Embryonic facial prominence (tissue), 1 donor: ENCODE results near the gene PPP1R14B.
A peak's percentile ranks its signal among the peaks of the same experiment; 100 is the strongest.

Experiments used
- DNase-seq: peaks from one replicate; pipeline ENCODE4 v3.0.0-alpha.2; 2016; ENCODE audit errors: extremely low spot score

The PPP1R14B gene

DNA sequence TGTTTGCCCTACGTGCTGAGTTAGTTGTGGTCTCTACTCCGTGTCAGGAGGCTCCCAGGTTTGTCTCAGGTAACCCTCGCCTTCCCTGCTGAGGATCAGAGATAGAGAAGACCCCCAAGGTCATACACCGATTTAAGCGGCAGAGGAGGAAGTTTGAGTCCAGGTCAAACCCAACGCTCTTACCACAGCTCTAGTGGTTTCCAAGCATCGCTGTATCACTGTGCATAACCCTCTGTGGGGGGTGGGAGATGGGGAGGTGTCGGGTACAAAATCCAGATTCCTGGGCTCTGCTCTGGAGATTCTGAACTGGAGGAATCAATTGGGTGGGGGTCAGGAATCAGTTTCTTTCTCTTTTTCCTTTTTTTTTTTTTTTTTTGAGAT, 15.8 kb downstream of the PPP1R14B start:
- DNase-seq: no peak

DNA sequence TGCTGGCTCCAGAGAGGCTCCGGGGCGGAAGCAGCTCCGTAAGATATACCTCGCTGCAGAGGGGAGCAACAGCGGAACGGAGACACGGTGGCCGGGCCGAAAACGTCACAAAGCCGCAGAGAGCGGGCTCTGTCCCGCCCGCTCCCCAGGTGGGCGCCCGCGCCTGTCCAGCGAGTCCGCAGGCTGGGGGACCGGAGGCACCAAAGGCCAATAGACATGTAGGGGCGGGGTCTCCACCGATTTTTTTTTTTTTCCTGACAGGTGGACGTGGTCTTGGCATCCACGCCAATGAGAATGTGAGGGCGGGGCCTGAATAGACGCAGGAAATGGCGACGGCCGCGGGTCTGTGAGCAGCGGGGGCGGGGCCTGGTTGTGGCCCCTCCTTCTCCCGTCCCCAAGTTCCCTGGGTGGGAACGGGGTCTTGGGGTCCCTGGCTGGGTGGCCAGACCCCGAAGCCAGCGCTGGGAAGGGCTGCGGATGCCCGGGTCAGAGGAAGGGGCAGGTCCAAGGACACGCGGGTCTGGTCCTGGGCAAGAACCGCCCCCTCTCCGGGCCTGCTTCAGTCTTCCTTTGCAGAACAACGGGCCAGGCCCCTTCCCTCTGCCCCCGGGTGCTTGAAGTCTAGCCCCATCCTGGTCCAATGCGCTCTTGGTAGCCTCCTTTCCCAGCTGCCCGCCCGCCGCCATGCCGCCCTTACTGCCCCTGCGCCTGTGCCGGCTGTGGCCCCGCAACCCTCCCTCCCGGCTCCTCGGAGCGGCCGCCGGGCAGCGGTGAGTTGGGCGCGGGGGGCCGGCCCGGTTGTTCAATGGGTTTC, 16.4 kb downstream of the PPP1R14B start, which contains the start of gene DNAJC4:
Gene DNAJC4, plus strand, starts transcription at position 378 of the 814 bp plus-strand sequence. Its CDS starts 307 bp downstream, at position 685.
- DNase-seq: peak; percentile 62

DNA sequence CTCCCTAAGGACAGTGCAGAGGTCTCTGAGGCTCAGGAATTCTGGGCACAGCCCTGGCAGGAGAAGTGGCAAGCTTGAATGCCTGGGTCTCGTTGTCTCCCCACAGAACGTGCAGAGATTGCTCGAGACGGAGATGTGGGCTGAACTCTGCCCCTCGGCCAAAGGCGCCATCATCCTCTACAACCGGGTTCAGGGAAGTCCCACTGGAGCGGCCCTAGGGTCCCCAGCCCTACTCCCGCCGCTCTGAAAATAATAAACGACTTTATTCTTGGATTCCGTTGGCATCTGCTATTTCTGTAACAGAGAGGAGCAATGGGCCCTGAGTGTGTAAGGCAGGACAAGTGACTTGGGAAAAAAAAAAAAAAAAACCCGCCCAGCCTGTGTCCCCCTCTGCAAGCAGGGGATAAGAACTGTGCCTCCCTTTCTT, 17.0 kb downstream of the PPP1R14B start:
- no peak for DNase-seq

DNA sequence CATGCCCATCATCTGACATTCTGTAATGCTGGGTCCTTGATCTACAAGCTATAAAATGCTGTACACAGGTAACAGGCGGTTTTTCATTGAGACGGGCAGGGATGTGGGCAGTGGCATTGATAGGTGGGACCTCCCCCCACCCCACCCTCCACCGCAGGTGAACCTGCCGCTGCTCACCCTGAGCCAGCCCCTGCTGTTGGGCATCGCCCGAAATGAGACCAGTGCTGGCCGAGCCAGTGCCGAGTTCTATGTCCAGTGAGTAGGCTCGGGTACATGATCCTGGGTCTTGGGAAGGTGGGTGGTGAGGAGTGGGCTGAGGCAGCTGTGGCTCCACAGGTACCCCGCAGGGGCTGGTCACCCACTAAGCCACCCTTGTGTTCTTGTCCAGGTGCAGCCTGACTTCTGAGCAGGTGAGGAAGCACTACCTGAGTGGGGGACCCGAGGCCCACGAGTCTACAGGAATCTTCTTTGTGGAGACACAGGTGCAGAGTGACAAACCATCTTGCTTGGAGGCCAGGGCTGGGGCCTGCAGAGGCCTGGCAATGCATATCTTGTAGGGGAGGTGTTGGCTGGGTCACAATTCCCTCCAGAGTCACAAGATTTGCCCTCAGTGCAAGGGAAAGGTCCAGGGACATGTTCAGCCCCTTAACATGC, 17.5 kb downstream of the PPP1R14B start:
- no peak for DNase-seq

DNA sequence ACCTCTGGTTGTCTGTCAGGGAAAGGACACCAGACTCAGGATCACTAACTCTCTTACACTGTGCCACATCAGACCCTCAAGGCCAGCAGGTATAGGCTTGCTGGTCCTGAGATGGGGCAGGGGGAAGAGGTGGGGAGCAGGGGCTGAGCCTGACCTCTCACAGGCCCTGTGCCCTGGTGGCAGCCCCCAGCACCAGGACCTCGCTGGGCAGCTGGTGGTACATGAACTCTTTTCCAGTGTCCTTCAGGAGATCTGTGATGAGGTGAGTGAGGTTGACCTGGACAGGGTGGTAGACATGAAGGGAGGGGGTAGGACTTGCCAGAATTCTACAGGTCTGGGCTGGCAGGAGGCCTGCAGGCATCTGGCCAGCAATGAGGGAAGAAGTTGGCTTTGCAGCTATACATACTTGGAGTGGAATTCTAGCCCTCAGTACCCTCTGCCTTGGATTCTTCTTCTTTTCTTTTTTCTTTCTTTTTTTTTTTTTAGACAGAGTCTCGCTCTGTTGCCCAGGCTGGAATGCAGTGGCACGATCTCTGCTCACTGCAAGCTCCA, 19.3 kb downstream of the PPP1R14B start:
- no peak for DNase-seq

DNA sequence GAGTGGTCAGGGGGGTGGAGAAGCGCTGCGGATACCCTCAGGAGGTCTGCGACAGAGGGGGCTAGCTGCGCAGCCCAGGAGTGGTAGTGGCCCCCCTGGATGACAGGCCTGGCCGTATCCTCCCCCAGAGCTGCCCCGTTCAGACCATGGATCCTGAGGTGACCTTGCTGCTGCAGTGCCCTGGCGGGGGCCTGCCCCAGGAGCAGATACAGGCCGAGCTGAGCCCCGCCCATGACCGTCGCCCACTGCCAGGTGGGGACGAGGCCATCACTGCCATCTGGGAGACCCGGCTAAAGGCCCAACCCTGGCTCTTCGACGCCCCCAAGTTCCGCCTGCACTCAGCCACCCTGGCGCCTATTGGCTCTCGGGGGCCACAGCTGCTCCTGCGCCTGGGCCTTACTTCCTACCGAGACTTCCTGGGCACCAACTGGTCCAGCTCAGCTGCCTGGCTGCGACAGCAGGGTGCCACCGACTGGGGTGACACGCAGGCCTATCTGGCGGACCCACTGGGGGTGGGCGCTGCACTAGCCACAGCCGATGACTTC, 20.2 kb downstream of the PPP1R14B start:
- DNase-seq: no peak

DNA sequence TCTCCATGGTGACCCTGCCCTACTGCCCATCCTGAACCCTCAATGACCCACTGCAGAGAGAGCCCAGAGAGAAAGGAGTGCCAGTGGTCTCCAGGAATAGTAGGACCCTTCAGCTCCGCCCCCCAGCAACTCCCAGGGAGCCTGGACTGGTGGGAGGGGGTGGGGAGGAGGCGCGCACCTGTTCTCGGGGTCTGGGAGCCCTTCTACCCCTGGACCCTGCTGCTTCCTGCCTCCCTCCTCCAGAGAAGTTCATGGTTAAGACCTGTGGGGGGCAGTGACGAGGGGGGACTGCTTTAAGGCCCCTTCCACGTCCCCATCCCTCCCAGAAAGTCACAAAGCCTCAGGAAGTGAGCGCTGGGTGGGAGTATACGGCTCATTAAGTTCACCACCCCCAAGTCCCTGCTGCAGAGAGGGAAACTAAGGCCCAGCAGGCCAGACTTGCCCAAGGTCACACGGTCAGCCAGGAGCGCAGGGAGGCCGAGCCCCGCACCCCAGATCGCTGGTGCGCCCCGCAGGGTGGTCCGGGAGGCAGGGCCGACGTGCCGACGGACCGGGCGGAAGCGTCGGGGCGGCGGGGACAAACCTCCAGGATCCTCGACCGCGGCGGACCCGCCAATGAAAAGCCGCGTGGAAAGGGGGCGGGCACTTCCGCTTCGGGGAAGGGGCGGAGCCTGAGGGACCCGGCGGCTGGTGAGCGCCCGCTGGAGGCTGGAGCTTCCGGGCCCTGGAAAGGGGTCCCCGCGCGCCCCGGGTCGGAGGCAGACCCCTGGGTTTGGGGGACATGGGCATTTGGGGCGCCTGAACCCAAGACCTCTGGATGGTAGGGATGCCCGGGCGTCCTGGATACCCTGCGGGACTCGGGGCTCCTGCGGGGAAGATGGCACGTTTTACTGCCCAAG, 20.9 kb downstream of the PPP1R14B start, which contains the start of the genes NUDT22 and TRPT1:
Gene NUDT22, plus strand, starts transcription at position 667 of the 899 bp plus-strand sequence. CDS start 379 bp downstream, outside the sequence.
Gene TRPT1, minus strand, starts transcription at position 579 of the 899 bp plus-strand sequence. Its CDS starts 326 bp downstream, at position 253.
- no peak for DNase-seq

DNA sequence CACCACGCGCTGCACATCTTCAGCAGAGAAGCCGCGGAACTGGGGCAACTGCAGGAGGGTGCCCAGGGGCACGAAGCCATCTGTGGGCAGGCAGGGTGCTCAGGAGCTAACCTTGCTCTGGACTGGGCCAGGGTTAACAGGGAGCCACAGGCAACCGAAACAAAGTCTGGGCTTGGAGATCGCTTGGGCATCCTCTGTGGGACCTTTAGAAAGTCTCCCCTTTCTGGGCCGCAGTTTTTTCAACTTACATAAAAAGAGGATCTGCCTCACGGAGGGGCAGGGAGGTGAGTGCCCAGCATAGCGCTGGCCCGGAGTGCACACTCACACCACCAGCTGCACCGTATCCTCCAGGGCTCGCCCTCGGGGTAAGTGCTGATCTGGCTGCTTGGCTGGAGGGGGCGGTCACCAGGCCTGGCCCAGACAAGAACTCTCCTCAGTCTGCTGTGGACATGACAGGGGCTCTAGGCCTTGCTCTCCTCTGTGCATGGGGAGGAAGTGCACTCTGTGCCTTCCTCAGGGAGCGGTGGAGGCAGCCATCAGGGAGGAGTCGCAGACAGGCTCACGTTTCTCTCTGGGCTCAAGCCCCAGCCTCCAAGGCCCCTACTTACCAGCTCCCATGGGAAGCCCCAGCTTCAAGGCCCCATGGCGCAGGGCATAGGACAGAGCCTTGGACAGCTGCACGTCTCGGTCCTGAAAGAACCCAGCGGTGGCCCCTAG, 21.7 kb downstream of the PPP1R14B start:
- no peak for DNase-seq

DNA sequence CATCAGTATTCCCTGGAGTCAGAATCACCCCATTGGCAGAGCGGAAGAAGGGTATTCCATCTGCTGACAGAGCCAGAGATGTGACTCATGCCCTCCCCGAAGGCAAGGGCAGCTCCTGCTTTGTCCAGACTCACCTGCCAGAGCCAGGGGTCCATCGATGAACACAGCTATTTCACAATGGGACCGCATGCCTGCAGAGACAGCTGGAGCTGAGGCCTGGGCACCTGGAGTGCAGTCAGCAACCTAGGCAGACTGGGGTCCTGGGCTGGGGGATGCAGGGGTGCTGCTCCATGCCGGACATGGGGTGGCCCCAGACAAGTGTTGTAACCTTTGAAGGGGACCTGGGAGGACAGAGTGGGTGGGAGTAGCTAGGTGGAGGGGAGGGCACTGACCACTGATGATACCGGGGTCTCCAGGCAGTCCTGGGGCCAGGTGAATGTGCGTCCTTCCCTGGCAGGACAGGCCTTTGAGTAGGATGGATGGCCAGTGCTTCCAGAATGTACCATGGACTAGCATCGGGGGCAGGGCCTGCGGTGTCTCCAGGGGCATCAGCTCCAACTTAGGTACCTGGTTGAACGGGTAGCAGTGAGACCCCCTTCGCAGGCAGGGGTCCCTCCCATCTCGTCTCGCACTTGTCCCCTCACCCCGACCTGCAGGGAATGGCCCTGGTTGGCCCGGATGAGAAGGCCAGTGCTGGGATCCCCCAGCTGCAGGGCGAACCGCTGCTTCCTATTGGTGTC, 22.4 kb downstream of the PPP1R14B start:
- DNase-seq: no peak

DNA sequence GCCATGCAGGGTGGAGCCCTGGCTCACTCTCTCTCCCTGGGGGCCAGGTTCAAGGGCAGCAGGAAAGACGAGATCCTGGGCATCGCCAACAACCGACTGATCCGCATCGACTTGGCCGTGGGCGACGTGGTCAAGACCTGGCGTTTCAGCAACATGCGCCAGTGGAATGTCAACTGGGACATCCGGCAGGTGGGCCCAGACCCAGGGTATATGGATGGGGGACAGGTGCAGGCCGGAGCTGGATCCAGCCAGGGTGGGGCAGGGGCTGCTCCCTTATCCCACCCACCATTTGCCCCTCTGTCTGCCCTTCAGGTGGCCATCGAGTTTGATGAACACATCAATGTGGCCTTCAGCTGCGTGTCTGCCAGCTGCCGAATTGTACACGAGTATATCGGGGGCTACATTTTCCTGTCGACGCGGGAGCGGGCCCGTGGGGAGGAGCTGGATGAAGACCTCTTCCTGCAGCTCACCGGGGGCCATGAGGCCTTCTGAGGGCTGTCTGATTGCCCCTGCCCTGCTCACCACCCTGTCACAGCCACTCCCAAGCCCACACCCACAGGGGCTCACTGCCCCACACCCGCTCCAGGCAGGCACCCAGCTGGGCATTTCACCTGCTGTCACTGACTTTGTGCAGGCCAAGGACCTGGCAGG, 23.6 kb downstream of the PPP1R14B start:
- no peak for DNase-seq

DNA sequence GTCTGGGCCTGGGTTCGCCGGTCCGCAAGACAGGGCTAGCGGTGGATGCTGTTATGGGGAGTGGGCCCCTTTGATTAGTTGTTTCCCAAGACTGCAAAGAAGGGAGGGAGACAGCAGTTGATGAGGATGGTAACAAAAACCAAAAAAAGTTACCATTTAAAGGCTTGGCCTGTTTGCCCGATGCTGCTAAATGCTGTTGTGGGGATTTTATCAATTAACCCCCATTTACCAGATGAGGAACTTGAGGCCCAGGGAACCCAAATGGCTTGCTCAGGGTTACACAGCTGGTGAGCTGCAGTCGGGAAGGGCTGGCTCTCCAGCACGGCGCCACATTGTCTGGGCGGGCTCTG, 24.1 kb downstream of the PPP1R14B start:
- no peak for DNase-seq

DNA sequence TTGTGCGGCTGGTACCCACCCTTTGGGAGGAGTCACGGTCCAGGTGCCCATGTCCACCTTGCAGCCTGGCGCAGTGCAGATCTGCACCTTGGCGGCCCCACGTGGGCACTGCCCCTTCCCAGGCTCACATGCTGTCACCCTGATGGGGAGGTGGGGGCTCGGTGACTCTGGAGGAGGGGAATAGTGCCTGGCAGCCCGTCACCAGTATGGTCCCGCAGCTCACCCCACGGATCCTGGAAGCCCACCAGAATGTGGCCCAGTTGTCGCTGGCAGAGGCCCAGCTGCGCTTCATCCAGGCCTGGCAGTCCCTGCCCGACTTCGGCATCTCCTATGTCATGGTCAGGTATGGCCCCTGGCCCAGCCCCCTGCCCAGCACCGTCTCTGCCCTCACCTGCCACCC, 25.9 kb downstream of the PPP1R14B start:
- DNase-seq: no peak

DNA sequence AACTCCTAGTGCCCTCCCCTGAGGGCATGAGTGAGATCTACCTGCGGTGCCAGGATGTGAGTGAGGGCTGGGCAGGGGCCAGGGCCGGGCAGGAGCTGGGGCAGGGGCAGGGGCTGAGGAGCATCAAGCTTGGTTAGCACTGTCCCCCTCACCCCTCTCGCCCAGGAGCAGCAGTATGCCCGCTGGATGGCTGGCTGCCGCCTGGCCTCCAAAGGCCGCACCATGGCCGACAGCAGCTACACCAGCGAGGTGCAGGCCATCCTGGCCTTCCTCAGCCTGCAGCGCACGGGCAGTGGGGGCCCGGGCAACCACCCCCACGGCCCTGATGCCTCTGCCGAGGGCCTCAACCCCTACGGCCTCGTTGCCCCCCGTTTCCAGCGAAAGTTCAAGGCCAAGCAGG, 26.5 kb downstream of the PPP1R14B start:
- DNase-seq: no peak

DNA sequence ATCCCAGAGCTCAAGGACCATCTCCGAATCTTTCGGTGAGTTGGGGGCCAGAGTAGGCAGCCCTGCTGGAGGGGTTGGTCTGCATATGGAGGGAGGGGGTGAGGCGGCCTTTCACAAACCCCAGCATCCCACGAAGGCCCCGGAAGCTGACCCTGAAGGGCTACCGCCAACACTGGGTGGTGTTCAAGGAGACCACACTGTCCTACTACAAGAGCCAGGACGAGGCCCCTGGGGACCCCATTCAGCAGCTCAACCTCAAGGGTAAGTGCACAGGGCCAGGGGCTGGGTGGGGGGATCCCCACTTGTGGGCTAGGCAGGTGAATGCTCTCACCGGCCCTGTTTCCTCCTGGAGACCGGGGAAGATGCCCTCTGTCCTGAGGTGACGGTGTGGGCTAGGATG, 27.0 kb downstream of the PPP1R14B start:
- no peak for DNase-seq

DNA sequence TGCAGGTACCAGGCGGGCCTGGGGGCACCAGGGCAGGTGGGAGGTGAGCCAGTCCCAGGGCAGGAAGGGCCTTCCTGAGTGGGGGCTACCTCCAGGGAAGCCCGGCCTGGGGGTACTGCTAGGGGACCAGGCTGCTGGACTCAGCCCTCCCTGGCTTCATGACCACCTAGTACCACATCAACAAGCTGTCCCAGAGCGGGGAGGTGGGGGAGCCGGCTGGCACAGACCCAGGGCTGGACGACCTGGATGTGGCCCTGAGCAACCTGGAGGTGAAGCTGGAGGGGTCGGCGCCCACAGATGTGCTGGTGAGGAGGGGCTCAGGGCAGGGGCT, 27.4 kb downstream of the PPP1R14B start:
- DNase-seq: no peak

DNA sequence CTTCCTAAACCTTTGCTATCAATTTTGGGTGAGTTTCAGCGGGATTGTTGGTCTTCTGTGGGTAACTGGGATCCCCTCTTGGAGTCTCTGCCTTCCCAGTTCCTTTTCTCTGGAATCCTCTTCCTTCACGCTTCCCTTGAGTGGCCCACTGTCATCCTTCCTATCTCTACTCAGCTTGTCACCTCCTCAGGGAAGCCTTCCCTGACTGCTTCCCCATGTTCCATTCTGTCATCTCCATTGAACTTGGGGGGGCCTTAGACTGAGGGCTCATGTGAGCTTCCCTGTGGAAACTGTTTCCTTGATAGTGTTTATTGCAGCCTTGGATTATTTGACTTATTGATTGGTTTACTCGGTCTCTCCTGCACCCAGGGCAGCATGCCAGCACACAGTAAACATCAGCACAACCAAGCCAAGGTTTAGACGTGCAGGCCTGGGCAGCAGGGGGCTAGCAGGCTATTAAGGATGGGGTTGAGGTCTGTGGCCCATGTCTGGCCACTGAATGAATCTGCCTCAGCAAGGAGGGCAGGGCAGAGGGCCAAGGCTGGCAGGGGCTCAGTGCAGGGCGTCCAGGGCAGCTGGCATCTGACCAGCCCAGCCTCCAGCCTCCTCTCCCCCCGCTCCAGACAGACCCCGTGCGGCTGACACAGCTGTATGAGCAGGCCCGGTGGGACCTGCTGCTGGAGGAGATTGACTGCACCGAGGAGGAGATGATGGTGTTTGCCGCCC, 28.0 kb downstream of the PPP1R14B start:
- DNase-seq: no peak

DNA sequence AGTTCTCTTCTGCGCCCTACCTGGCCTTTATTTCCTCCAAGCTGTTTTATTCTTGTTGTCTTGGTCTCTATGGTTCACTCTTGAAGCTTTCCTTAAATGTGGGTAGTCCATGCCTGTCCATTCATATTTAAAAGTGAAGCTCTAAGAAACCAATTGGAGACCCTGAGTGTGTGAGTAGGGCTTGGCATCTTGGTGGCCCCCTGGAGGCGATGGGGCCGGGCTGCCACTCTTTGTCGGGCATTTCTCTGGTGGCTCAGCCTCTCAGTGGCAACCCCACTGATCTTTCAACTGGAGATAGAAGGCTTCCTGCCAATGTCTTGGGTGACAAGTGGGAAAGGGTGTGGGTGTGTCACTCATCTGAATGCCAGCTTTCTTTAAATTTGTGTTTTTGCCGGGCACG, 29.9 kb downstream of the PPP1R14B start:
- no peak for DNase-seq

DNA sequence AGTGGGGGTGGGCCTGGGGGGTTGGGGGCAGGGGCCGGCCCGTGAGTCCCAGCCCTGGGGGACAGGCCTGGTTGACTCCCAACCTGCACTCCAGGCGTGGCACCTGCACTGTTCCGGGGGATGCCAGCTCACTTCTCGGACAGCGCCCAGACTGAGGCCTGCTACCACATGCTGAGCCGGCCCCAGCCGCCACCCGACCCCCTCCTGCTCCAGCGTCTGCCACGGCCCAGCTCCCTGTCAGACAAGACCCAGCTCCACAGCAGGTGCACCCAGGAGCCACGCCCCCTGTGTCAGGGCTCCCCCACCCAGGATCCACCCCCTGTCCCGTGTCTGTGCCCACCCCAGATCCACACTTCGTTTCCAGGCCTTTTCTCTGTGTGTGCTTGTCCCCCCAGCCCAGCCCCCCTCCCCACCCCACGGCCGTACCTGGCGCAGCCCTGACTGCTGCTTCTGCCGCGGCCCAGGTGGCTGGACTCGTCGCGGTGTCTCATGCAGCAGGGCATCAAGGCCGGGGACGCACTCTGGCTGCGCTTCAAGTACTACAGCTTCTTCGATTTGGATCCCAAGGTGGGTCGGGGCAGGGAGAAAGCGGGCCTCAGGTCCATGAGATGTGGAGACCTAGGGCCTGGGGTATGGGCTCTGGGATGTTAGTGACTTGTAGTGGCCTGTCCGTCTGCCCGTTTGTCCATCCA, 35.4 kb downstream of the PPP1R14B start:
- no peak for DNase-seq
